ENCODE measurements around the gene CDC42BPB.

- TF ChIP-seq POLR2AphosphoS5 (IDR thresholded peaks at IDR 0.05) (no peak), CTCF (IDR thresholded peaks at IDR 0.05) (no peak), POLR2A (IDR thresholded peaks at IDR 0.05) (no peak), EP300 (IDR thresholded peaks at IDR 0.05) (no peak)
These were observed 140.8 kb downstream of the CDC42BPB start for GRCh38 chr14:102916347-102917055.

Data from upper lobe of left lung (tissue), 4 donors.